Gastroesophageal sphincter (tissue), 4 donors: Measurements from ENCODE around the gene SSH3. TPM values are rescaled to one million over a fixed set of nuclear protein-coding genes. Genes with fewer than 3 reads are reported as not detected.

Source experiments
- ATAC-seq: fragments of 150-250 bp; one replicate; pipeline ENCODE4 v1.9.1; 2016; ENCODE audit warnings: mild to moderate bottlenecking, moderate library complexity
- H3K27ac ChIP-seq, 4 donors: fragments of 200-600 bp; sonication (generic) in 3 of 4; 1 replicate in 3 of 4; 2 replicates in 1 of 4; pipeline ENCODE4 v1.5.1; 2016 to 2019
- H3K27me3 ChIP-seq: fragments of 200-600 bp; sonication (generic); one replicate; pipeline ENCODE4 v1.5.1; 2019
- H3K36me3 ChIP-seq, 2 donors: fragments of 200-600 bp; sonication (generic); one replicate each; pipeline ENCODE4 v1.5.1; 2019; ENCODE audit warnings: control low read depth in 1 of 2
- H3K4me1 ChIP-seq, 3 donors: fragments of 200-600 bp; sonication (generic); 1 replicate in 2 of 3; 2 replicates in 1 of 3; pipeline ENCODE4 v1.5.1; 2016 to 2019; ENCODE audit warnings: control low read depth in 2 of 3
- H3K4me3 ChIP-seq, 2 donors: fragments of 200-600 bp; sonication (generic); one replicate each; pipeline ENCODE4 v1.5.1; 2019; ENCODE audit warnings: mild to moderate bottlenecking in 1 of 2, moderate library complexity in 1 of 2
- H3K9me3 ChIP-seq, 3 donors: fragments of 200-600 bp; sonication (generic); one replicate each; pipeline ENCODE4 v1.5.1; 2017 to 2019; ENCODE audit warnings: control low read depth in 2 of 3
- CTCF ChIP-seq, 4 experiments: fragments of 200-600 bp in 2 of 4; fragments of 450-650 bp in 2 of 4; sonication (generic) in 1 of 4; IDR thresholded peaks; one replicate each; pipeline ENCODE4 v1.5.1; 2017 to 2019; ENCODE audit warnings: antibody characterized with exemption in 4 of 4, mild to moderate bottlenecking in 2 of 4, moderate library complexity in 2 of 4
- EP300 ChIP-seq: sonication (generic); formaldehyde crosslinking; IDR thresholded peaks from one replicate; pipeline ENCODE4 v1.6.1; 2017; ENCODE audit warnings: antibody characterized with exemption, mild to moderate bottlenecking
- POLR2A ChIP-seq, 2 donors: fragments of 450-650 bp; IDR thresholded peaks; one replicate each; pipeline ENCODE4 v1.6.1; 2017; ENCODE audit warnings: antibody characterized with exemption in 2 of 2, mild to moderate bottlenecking in 2 of 2, moderate library complexity in 1 of 2
- POLR2AphosphoS5 ChIP-seq: sonication (generic); formaldehyde crosslinking; IDR thresholded peaks from one replicate; pipeline ENCODE4 v1.6.1; 2017; ENCODE audit warnings: antibody characterized with exemption
- WGBS, 2 donors: methylation state at CpG; one replicate each; pipeline ENCODE4 v1.1.5; 2018; ENCODE audit warnings: low coverage in 1 of 2; 5-methylcytosine and 5-hydroxymethylcytosine counted together
- small RNA-seq, 4 donors: library from RNA; depleted of rRNA; stranded (forward); fragments of <200 nt; gene quantifications; one replicate each; pipeline ENCODE3, GENCODE V24; 2016
- total RNA-seq, 4 donors: library from RNA; depleted of rRNA; stranded (reverse); fragments of >200 nt; gene quantifications; one replicate each; pipeline ENCODE4 v1.1.0, GENCODE V29; 2016

The SSH3 gene
- total RNA-seq, 4 donors from 2014 or later: 33.9 to 58.4 (median 41.9) TPM

- peak overlapping the region; percentile 21 to 99 (median 94) for H3K27ac ChIP-seq
- H3K4me1 ChIP-seq: peaks cover 7 to 74% (median 53%) of the 10 kb centered on the region in 3 donors
- no peaks in the 10 kb centered on the region for H3K9me3 ChIP-seq
- H3K36me3 ChIP-seq: no peaks in the 10 kb centered on the region
- TF ChIP-seq EP300 (no peak), POLR2AphosphoS5 (no peak), CTCF (IDR thresholded peaks at IDR 0.05) (no peak), POLR2A (IDR thresholded peaks at IDR 0.05) (no peak)
- whole genome bisulfite sequencing, 2 donors: 20 to 38% methylated on average over 2 to 3 of the region's 4 CpGs
- H3K4me3 ChIP-seq: no peak overlapping the region
- H3K27me3 ChIP-seq: no peaks in the 10 kb centered on the region
- ATAC-seq: no peak
Measured at GRCh38 chr11:67356387-67356863, 53.1 kb downstream of the SSH3 start.

GRCh38 chr11:67356864-67357561, 53.7 kb downstream of the SSH3 start:
- no peak for ATAC-seq

GRCh38 chr11:67357831-67358670, 54.7 kb downstream of the SSH3 start:
- TF ChIP-seq EP300: no peak
- no peak for TF ChIP-seq CTCF (IDR thresholded peaks at IDR 0.05)
- TF ChIP-seq POLR2AphosphoS5: peak; percentile 3
- H3K9me3 ChIP-seq: no peaks in the 10 kb centered on the region

More at GRCh38 chr11:67356864-67357561, 53.7 kb downstream of the SSH3 start:
- H3K27ac ChIP-seq: peak overlapping the region in 3 of 4 donors; percentile 93 to 99 (median 95)
- TF ChIP-seq POLR2A (IDR thresholded peaks at IDR 0.05) (no peak), CTCF (IDR thresholded peaks at IDR 0.05) (peak in 3 of 4 experiments; percentile 96 to 98 (median 97)), POLR2AphosphoS5 (peak; percentile 46)
- WGBS, 2 donors: 55% methylated on average over 2 of the region's 3 CpGs; no CpG with 5 or more reads in 1 of the 2 donors
- no peaks in the 10 kb centered on the region for H3K27me3 ChIP-seq
- no peaks in the 10 kb centered on the region for H3K36me3 ChIP-seq
- H3K4me1 ChIP-seq: peaks cover 7 to 68% (median 47%) of the 10 kb centered on the region in 3 donors
- H3K4me3 ChIP-seq: no peak overlapping the region
- H3K9me3 ChIP-seq: no peaks in the 10 kb centered on the region

More at GRCh38 chr11:67357831-67358670, 54.7 kb downstream of the SSH3 start:
- WGBS, 2 donors: 75 to 88% methylated on average over 7 to 9 of the region's 12 CpGs
- Histone ChIP-seq H3K36me3 (no peaks in the 10 kb centered on the region), H3K27ac (peak overlapping the region in 3 of 4 donors; percentile 93 to 99 (median 95)), H3K4me1 (peaks cover 7 to 58% (median 41%) of the 10 kb centered on the region in 3 donors), H3K4me3 (no peak overlapping the region), H3K27me3 (no peaks in the 10 kb centered on the region)
- ATAC-seq: no peak

Small RNA genes lying within 50 kb of the gene (small RNA-seq; reads per million reads assigned to genes)
- 0 reads per million in 4 donors for gene RN7SKP239

Other genes with a start within 250 kb of the SSH3 start
- 10 to 100 TPM; 12.4 to 29.7 (median 23.6) TPM for gene RHOD, start 246.7 kb upstream of the SSH3 start, total RNA-seq
- 10 to 100 TPM; 35.4 to 68.0 (median 48.3) TPM for gene KDM2A, start 184.3 kb upstream of the SSH3 start, total RNA-seq
- 10 to 100 TPM; 44.0 to 76.9 (median 64.8) TPM for gene GRK2, start 37.1 kb upstream of the SSH3 start, total RNA-seq
- 10 to 100 TPM; 25.6 to 61.6 (median 32.3) TPM for gene ANKRD13D, start 14.2 kb upstream of the SSH3 start, total RNA-seq
- 10 to 100 TPM; 65.7 to 87.3 (median 74.4) TPM for gene POLD4, start 50.0 kb downstream of the SSH3 start, total RNA-seq
- gene CLCF1, start 70.1 kb downstream of the SSH3 start, total RNA-seq: 10 to 100 TPM in 1 of 4 donors, 1 to 10 TPM in 3; 6.1 to 21.7 (median 9.4) TPM
- 10 to 100 TPM in 2 of 4 donors, 1 to 10 TPM in 2; 8.5 to 16.0 (median 11.1) TPM for gene RAD9A, start 88.5 kb downstream of the SSH3 start, total RNA-seq
- gene PPP1CA, start 98.3 kb downstream of the SSH3 start, total RNA-seq: 10 to 100 TPM; 49.9 to 78.6 (median 63.4) TPM
- 1 to 10 TPM in 3 of 4 donors, under 1 TPM in 1; 0.30 to 2.0 (median 1.5) TPM for gene TBC1D10C, start 100.6 kb downstream of the SSH3 start, total RNA-seq
- gene CARNS1, start 112.1 kb downstream of the SSH3 start, total RNA-seq: 1 to 10 TPM in 3 of 4 donors, under 1 TPM in 1; 0.73 to 3.3 (median 1.6) TPM
- 10 to 100 TPM; 35.8 to 49.7 (median 45.6) TPM for gene RPS6KB2, start 125.0 kb downstream of the SSH3 start, total RNA-seq
- gene PTPRCAP, start 134.2 kb downstream of the SSH3 start, total RNA-seq: 1 to 10 TPM; 3.5 to 6.4 (median 4.2) TPM
- gene CORO1B, start 139.9 kb downstream of the SSH3 start, total RNA-seq: 10 to 100 TPM; 48.3 to 82.4 (median 67.6) TPM
- gene GPR152, start 149.2 kb downstream of the SSH3 start, total RNA-seq: not detected
- gene CABP4, start 151.8 kb downstream of the SSH3 start, total RNA-seq: 1 to 10 TPM in 1 of 4 donors, under 1 TPM in 3; 0.13 to 2.4 (median 0.77) TPM
- 10 to 100 TPM; 22.2 to 35.2 (median 32.5) TPM for gene TMEM134, start 165.7 kb downstream of the SSH3 start, total RNA-seq
- gene AIP, start 179.5 kb downstream of the SSH3 start, total RNA-seq: 10 to 100 TPM; 65.4 to 87.5 (median 78.1) TPM
- 10 to 100 TPM in 3 of 4 donors, 1 to 10 TPM in 1; 9.5 to 18.7 (median 15.4) TPM for gene PITPNM1, start 201.8 kb downstream of the SSH3 start, total RNA-seq
- 10 to 100 TPM; 29.1 to 69.3 (median 53.9) TPM for gene CDK2AP2, start 204.6 kb downstream of the SSH3 start, total RNA-seq
- gene CABP2, start 219.9 kb downstream of the SSH3 start, total RNA-seq: not detected